ENCODE data around the gene HIF1A.
A peak's percentile ranks its signal among the peaks of the same experiment; 100 is the strongest.

HIF1A gene

DNA sequence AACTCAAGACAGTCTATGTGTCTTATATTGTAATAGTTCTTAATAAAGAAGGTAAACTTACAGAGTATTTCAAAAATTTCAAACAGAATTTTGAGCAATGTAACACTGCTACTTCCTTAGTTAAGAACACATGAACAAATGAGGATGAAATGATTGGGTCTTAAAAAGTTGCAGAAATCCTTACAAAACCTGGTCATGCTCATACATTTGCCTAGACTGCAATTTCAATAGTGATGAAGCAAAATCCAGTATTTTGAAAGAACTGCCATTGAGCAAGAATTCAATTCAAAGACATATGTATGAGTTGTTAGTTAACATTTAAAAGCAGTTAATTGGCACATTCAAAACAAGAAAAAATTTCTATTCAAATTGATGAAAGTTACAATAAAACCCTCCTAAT lies 17.8 kb upstream of the HIF1A start:
- H3K4me1 ChIP-seq (ENCODE audit: control insufficient read depth, insufficient read depth, low read length) = peaks cover 16% of the 10 kb centered on the region
- H3K9ac ChIP-seq (ENCODE audit: low read depth, low read length) = no peak overlapping the region
- no peaks in the 10 kb centered on the region for H3K9me3 ChIP-seq (ENCODE audit: control insufficient read depth, insufficient read depth, low read length)
- no peak overlapping the region for H3K4me3 ChIP-seq (ENCODE audit: low read depth, low read length)
- H3K36me3 ChIP-seq (ENCODE audit: control insufficient read depth, insufficient read depth, low read length) = no peaks in the 10 kb centered on the region
- H3K27me3 ChIP-seq (ENCODE audit: control insufficient read depth, insufficient read depth, low read length) = no peaks in the 10 kb centered on the region

DNA sequence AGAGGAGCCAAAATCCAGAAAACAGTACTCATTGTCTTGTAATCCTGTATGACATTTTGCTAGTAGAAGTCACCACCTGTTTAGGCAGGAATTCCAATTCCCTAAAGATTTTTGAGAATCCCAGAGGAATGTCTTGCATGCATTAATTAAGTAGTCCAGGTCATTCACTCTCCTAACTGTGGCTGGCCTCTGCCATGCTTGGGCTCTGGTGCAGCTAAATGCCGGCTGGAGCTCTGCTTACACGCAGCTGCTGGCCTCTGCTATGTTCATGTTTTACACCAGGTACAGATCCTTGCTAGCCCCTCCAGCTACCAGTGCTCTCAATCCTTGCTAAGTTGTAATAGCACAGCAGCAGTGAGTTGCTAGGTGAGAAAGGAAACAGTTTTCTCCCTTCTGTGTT lies 16.3 kb upstream of the HIF1A start:
- Histone ChIP-seq H3K36me3 (ENCODE audit: control insufficient read depth, insufficient read depth, low read length) (no peaks in the 10 kb centered on the region), H3K9ac (ENCODE audit: low read depth, low read length) (no peak overlapping the region), H3K4me1 (ENCODE audit: control insufficient read depth, insufficient read depth, low read length) (peaks cover 16% of the 10 kb centered on the region), H3K4me3 (ENCODE audit: low read depth, low read length) (no peak overlapping the region), H3K9me3 (ENCODE audit: control insufficient read depth, insufficient read depth, low read length) (no peaks in the 10 kb centered on the region), H3K27me3 (ENCODE audit: control insufficient read depth, insufficient read depth, low read length) (no peaks in the 10 kb centered on the region)

DNA sequence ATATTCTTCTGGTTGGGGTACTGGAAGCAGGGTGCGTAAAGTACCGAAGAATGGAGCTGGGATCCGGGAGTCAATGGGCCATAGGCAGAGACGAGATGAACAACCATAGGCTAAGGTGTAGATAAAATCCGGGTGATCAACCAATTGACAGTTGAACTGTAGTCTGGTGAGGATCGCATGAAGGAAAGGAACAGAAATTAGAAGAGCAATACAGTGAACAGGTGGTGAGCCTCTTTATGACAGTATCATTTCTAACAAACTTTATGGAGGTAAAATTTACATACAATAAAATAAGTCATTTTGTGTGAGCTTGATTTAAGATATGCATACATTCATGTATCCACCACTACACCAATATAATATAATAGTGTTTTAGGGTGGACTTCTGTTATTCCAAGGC lies 13.9 kb upstream of the HIF1A start:
- H3K4me1 ChIP-seq (ENCODE audit: control insufficient read depth, insufficient read depth, low read length) = peaks cover 16% of the 10 kb centered on the region
- H3K36me3 ChIP-seq (ENCODE audit: control insufficient read depth, insufficient read depth, low read length) = no peaks in the 10 kb centered on the region
- H3K4me3 ChIP-seq (ENCODE audit: low read depth, low read length) = no peak overlapping the region
- H3K27me3 ChIP-seq (ENCODE audit: control insufficient read depth, insufficient read depth, low read length) = no peaks in the 10 kb centered on the region
- H3K9me3 ChIP-seq (ENCODE audit: control insufficient read depth, insufficient read depth, low read length) = no peaks in the 10 kb centered on the region
- no peak overlapping the region for H3K9ac ChIP-seq (ENCODE audit: low read depth, low read length)

DNA sequence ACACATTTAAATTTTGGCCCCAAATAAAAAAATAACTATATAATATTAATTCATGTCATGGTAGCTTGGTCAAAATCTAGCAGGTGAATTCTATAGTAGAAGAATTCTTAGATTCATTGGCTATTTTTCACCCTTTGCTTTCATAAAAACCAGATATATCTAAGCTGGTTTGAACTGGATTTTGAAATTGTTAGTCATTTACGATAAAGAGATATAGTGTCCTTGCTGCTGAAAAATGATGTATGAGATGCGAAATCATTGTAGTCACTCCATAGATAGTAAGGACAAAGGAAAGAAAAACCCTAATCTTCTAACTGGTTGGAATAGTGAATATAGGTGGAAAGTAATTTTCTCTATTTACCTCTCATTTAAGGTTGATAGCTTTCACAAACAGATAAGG lies 12.2 kb upstream of the HIF1A start:
- H3K36me3 ChIP-seq (ENCODE audit: control insufficient read depth, insufficient read depth, low read length) = no peaks in the 10 kb centered on the region
- no peaks in the 10 kb centered on the region for H3K27me3 ChIP-seq (ENCODE audit: control insufficient read depth, insufficient read depth, low read length)
- no peaks in the 10 kb centered on the region for H3K9me3 ChIP-seq (ENCODE audit: control insufficient read depth, insufficient read depth, low read length)
- no peak overlapping the region for H3K9ac ChIP-seq (ENCODE audit: low read depth, low read length)
- H3K4me1 ChIP-seq (ENCODE audit: control insufficient read depth, insufficient read depth, low read length) = peaks cover 9% of the 10 kb centered on the region
- H3K4me3 ChIP-seq (ENCODE audit: low read depth, low read length) = no peak overlapping the region

DNA sequence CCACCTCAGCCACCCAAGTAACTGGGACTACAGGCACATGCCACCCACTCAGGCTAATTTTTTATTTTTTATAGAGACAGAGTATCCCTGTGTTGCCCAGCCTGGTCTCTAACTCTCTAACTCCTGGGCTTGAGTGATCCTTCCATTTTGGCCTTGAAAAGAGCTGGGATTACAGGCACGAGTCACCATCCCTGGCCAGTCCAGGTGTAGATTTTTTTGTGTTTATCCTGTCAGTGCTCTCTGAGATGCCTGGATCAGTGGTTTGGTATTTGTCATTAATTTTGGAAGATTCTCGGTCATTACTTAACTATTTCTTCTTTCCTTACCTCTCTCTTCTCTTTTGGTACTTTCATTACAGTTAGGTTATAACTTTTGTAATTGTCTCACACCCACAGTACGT lies 5.3 kb upstream of the HIF1A start:
- Histone ChIP-seq H3K36me3 (ENCODE audit: control insufficient read depth, insufficient read depth, low read length) (no peaks in the 10 kb centered on the region), H3K9ac (ENCODE audit: low read depth, low read length) (no peak overlapping the region), H3K4me1 (ENCODE audit: control insufficient read depth, insufficient read depth, low read length) (peaks cover 3% of the 10 kb centered on the region), H3K27me3 (ENCODE audit: control insufficient read depth, insufficient read depth, low read length) (no peaks in the 10 kb centered on the region), H3K9me3 (ENCODE audit: control insufficient read depth, insufficient read depth, low read length) (no peaks in the 10 kb centered on the region), H3K4me3 (ENCODE audit: low read depth, low read length) (no peak overlapping the region)

DNA sequence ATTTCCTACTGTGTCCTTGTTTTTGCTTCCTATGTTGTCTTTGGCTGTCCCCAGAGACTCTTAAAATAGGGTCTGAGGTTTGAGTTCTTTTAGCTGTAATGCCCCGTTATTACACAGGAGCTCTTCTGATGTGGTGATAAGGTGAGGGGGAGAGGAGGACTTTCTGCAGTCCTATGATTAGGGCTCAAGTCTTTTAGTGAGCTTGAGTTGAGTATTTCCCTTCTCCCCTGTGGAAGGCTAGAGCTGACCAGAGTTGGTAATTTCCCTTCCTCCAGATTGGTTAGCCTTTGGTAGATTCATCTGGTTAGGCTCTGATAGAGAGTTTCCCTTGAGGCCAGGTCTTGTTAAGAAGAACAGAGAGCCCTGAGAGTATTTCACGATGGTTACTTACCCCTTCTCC lies 4.3 kb upstream of the HIF1A start:
- H3K36me3 ChIP-seq (ENCODE audit: control insufficient read depth, insufficient read depth, low read length) = no peaks in the 10 kb centered on the region
- H3K27me3 ChIP-seq (ENCODE audit: control insufficient read depth, insufficient read depth, low read length) = no peaks in the 10 kb centered on the region
- H3K9me3 ChIP-seq (ENCODE audit: control insufficient read depth, insufficient read depth, low read length) = no peaks in the 10 kb centered on the region
- H3K4me1 ChIP-seq (ENCODE audit: control insufficient read depth, insufficient read depth, low read length) = peaks cover 3% of the 10 kb centered on the region
- H3K9ac ChIP-seq (ENCODE audit: low read depth, low read length) = no peak overlapping the region
- H3K4me3 ChIP-seq (ENCODE audit: low read depth, low read length) = no peak overlapping the region

DNA sequence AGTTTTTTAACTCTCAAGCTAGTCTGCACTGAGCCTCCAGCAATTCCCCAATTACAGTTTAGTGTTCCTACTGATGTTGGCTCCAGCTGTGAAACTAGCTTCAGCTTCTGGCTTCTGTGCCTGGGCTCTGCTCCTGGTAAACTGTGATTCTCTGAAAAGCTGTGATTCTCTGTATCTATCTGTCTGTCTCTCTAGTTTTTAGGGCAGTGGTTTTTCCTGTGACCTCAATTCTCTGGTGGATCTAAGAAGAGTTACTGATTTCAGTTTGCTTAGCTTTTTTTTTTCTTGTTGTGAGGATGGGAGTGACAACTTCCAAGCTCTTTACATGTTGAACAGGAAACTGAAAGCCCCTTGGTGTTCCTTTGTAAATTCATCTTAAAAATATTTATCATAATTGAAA lies 3.8 kb upstream of the HIF1A start:
- Histone ChIP-seq H3K36me3 (ENCODE audit: control insufficient read depth, insufficient read depth, low read length) (no peaks in the 10 kb centered on the region), H3K9me3 (ENCODE audit: control insufficient read depth, insufficient read depth, low read length) (no peaks in the 10 kb centered on the region), H3K27me3 (ENCODE audit: control insufficient read depth, insufficient read depth, low read length) (no peaks in the 10 kb centered on the region), H3K4me3 (ENCODE audit: low read depth, low read length) (no peak overlapping the region), H3K4me1 (ENCODE audit: control insufficient read depth, insufficient read depth, low read length) (peaks cover 3% of the 10 kb centered on the region), H3K9ac (ENCODE audit: low read depth, low read length) (no peak overlapping the region)

DNA sequence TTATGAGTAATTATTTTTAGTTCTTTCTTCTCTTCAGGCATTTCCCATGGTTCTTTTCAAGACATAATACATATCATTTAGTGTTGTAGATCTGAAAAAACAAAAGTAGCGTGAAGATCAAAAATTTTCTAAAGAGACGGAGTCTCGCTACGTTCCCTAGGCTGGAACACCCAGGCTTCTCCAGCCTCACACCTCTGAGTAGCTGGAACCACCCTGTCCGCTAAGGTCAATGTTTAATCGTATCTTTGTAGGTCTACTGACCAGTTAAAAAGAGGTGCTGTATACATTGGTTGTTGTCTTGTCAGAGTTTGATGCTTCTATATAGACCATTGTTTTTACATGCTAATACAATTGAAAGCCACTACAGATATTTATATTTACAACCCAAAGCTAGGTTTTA lies 1.3 kb upstream of the HIF1A start:
- Histone ChIP-seq H3K27me3 (ENCODE audit: control insufficient read depth, insufficient read depth, low read length) (no peaks in the 10 kb centered on the region), H3K9me3 (ENCODE audit: control insufficient read depth, insufficient read depth, low read length) (no peaks in the 10 kb centered on the region), H3K36me3 (ENCODE audit: control insufficient read depth, insufficient read depth, low read length) (no peaks in the 10 kb centered on the region), H3K4me1 (ENCODE audit: control insufficient read depth, insufficient read depth, low read length) (peaks cover 6% of the 10 kb centered on the region), H3K9ac (ENCODE audit: low read depth, low read length) (no peak overlapping the region), H3K4me3 (ENCODE audit: low read depth, low read length) (no peak overlapping the region)

DNA sequence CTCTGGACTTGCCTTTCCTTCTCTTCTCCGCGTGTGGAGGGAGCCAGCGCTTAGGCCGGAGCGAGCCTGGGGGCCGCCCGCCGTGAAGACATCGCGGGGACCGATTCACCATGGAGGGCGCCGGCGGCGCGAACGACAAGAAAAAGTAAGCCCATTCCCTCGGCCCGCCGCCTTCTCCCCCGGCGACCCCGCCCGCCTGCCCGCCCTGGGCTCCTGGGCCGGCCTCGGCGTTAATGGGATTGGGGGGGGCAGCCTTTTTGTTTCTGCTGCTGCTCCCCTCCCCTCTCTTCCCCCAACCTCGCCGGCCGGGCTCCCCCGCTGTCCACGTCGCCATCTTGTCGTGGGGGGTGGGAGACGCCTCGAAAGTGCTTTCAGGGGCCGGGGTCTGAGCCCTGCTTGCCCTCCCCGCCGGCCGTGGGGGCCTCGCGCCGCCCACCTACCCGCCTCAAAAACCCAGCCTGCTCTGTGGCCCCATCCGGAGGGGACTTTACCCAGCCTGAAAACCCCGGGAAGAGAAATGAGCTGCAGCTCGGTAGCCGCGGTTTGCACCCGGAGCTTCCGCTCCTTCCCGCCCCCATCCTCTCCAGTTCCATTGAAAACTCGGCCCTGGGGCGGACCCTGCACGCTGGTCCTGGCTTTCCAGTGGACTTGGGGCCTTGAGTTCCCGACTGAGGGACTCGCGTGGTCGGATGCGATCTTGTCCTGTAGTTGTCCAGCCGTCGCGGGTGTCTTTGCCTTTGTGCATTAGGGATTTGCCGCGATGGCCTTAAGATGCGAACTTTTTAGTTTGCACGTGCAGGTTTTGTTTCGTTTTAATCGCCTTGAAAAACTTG lies 598 bp downstream of the HIF1A start:
- no peaks in the 10 kb centered on the region for H3K27me3 ChIP-seq (ENCODE audit: control insufficient read depth, insufficient read depth, low read length)
- no peaks in the 10 kb centered on the region for H3K9me3 ChIP-seq (ENCODE audit: control insufficient read depth, insufficient read depth, low read length)
- no peaks in the 10 kb centered on the region for H3K36me3 ChIP-seq (ENCODE audit: control insufficient read depth, insufficient read depth, low read length)
- peak overlapping the region; percentile 84 for H3K9ac ChIP-seq (ENCODE audit: low read depth, low read length)
- peaks cover 11% of the 10 kb centered on the region for H3K4me1 ChIP-seq (ENCODE audit: control insufficient read depth, insufficient read depth, low read length)
- H3K4me3 ChIP-seq (ENCODE audit: low read depth, low read length) = peak overlapping the region; percentile 89

DNA sequence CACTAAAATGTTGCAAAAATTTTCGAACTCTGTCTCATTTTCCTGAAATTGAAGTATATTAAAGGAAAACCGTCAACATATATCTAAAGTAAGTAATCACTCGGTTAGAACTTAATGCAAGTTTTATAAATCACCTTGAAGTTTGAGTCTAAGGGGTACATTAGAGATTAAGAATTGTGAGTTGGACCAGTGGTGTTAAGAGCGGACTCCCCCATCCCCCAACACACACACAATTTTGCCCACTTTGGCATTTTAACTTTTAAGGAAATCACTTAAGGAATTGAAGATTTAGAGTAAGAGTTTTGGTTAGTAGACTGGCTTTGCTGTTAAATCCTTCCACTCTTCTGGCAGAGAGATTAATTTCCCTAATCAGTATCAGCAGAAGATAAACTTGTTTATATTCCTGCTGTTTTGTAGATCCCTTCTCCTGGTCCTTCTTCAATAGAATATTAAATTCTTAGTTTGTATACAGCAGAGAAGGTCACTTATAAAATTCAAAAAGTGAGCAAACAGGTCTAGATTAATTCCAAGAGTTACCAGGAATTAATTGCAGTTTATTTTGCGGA lies 1.5 kb downstream of the HIF1A start:
- Histone ChIP-seq H3K9me3 (ENCODE audit: control insufficient read depth, insufficient read depth, low read length) (no peaks in the 10 kb centered on the region), H3K27me3 (ENCODE audit: control insufficient read depth, insufficient read depth, low read length) (no peaks in the 10 kb centered on the region), H3K36me3 (ENCODE audit: control insufficient read depth, insufficient read depth, low read length) (no peaks in the 10 kb centered on the region), H3K9ac (ENCODE audit: low read depth, low read length) (peak overlapping the region; percentile 84), H3K4me1 (ENCODE audit: control insufficient read depth, insufficient read depth, low read length) (peaks cover 11% of the 10 kb centered on the region), H3K4me3 (ENCODE audit: low read depth, low read length) (peak overlapping the region; percentile 89)

DNA sequence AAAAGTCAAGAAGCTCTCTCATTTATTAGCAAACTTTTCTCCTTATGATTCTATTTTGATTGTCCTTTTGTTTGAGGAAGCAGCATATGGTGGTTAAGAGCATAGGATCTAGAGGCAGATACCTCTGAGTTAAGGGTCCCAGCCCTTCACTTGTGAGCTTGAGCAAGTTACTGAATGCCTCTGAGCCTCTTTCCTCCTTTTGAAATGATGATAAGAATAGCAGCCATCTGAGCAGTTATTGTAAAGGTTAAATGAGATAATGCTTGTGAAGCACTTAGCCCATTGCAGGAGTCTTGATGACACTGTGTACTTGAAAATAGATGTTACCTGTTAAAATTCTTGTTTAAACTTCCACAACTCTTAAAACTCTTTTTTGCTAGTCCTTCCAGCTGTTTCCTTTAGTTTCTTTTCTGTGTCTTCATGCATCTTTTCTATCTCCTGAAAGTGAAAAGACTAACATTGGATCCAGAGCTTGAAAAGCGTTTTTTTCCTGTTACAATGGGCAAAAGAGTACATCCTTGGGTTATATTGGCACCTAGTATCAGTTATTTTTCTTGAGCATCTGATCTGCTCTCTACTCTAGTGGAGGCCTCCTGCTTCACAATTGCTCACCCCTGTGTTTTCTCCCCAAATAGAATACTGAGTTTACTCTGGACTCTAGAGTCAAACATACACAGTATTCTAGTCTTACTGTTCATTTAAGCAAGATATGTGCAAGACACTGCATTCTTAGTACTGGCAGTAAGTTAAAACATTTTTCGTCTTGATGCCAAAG lies 3.1 kb downstream of the HIF1A start:
- Histone ChIP-seq H3K36me3 (ENCODE audit: control insufficient read depth, insufficient read depth, low read length) (no peaks in the 10 kb centered on the region), H3K4me1 (ENCODE audit: control insufficient read depth, insufficient read depth, low read length) (peaks cover 18% of the 10 kb centered on the region), H3K9me3 (ENCODE audit: control insufficient read depth, insufficient read depth, low read length) (no peaks in the 10 kb centered on the region), H3K9ac (ENCODE audit: low read depth, low read length) (peak overlapping the region; percentile 50), H3K4me3 (ENCODE audit: low read depth, low read length) (peak overlapping the region; percentile 89), H3K27me3 (ENCODE audit: control insufficient read depth, insufficient read depth, low read length) (no peaks in the 10 kb centered on the region)

DNA sequence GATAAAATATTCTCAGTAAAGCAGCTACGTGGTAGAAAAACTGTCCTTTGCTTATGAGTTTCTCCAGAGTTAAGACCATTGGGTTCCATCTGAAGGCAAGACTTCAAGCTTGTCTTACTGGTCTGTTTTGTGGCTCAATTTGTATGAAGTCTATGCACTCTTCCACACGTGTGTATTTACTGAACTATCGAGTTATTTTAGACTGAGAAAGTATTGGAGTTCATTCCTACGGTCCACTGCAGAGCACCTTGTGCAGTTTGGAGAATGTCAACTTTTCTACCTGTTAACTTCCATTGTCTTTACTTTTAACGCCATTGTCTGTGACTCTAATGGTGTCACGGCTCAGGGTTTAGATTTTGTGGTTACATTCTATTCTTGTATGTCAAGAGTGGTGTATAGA lies 3.7 kb downstream of the HIF1A start:
- Histone ChIP-seq H3K4me3 (ENCODE audit: low read depth, low read length) (peak overlapping the region; percentile 89), H3K4me1 (ENCODE audit: control insufficient read depth, insufficient read depth, low read length) (peaks cover 23% of the 10 kb centered on the region), H3K9ac (ENCODE audit: low read depth, low read length) (no peak overlapping the region), H3K36me3 (ENCODE audit: control insufficient read depth, insufficient read depth, low read length) (no peaks in the 10 kb centered on the region), H3K27me3 (ENCODE audit: control insufficient read depth, insufficient read depth, low read length) (no peaks in the 10 kb centered on the region), H3K9me3 (ENCODE audit: control insufficient read depth, insufficient read depth, low read length) (no peaks in the 10 kb centered on the region)

Data from iPS-15b (cell line).